Chondrocyte (in vitro differentiated cells): ENCODE results near the gene ZNF496. TPM values are rescaled to one million over a fixed set of nuclear protein-coding genes. Genes with fewer than 3 reads are reported as not detected.
"Not testable (repeated sequence)": the region's sequence is repeated elsewhere in the genome, so short reads cannot be mapped to it uniquely, and the experiment has no call there.

Experiments used
- DNase-seq: peaks from one replicate; pipeline ENCODE4 v3.0.0; 2021; ENCODE audit warnings: mixed read lengths, low spot score
- H3K27ac Mint-ChIP-seq: one replicate; pipeline ENCODE4 v1.8.0; 2021; ENCODE audit warnings: mild to moderate bottlenecking, moderate library complexity, mixed read lengths; ENCODE audit not compliant: unreplicated experiment
- H3K27me3 Mint-ChIP-seq: 2 replicates; pipeline ENCODE4 v1.8.0; 2021; ENCODE audit warnings: low read depth, mixed read lengths
- H3K36me3 Mint-ChIP-seq: 2 replicates; pipeline ENCODE4 v1.8.0; 2021; ENCODE audit warnings: low read depth, mixed read lengths
- H3K4me1 Mint-ChIP-seq: 2 replicates; pipeline ENCODE4 v1.8.0; 2021; ENCODE audit warnings: low read depth, mild to moderate bottlenecking, mixed read lengths
- H3K4me3 Mint-ChIP-seq: one replicate; pipeline ENCODE4 v1.8.0; 2021; ENCODE audit warnings: mild to moderate bottlenecking, moderate library complexity, mixed read lengths; ENCODE audit not compliant: unreplicated experiment
- H3K9me3 Mint-ChIP-seq: 2 replicates; pipeline ENCODE4 v1.8.0; 2021; ENCODE audit warnings: low read depth, mixed read lengths
- CTCF ChIP-seq: fragments of 200-600 bp; sonication (generic); IDR thresholded peaks from 2 replicates; pipeline ENCODE4 v1.5.0; 2021; ENCODE audit warnings: antibody characterized with exemption, mild to moderate bottlenecking, moderate library complexity
- total RNA-seq: library from RNA; stranded (reverse); gene quantifications from 3 replicates; pipeline ENCODE4 v1.2.1, GENCODE V29; 2021

ZNF496 gene
- total RNA-seq, 1 donor from 2014 or later: 27.9 TPM

- Mint-ChIP-seq H3K27ac (no peak overlapping the region), H3K4me1 (no peaks in the 10 kb centered on the region), H3K4me3 (no peak overlapping the region), H3K36me3 (no peaks in the 10 kb centered on the region), H3K9me3 (peaks cover 34% of the 10 kb centered on the region), H3K27me3 (no peaks in the 10 kb centered on the region)
- DNase-seq: no peak
- TF ChIP-seq CTCF: no peak
Measured at GRCh38 chr1:247266053-247266452, 65.6 kb downstream of the ZNF496 start.

GRCh38 chr1:247255772-247256171, 75.9 kb downstream of the ZNF496 start, which contains the start of gene VN1R5:
Gene VN1R5 (plus strand): TSS chr1:247256072.
- DNase-seq, H3K27me3 Mint-ChIP-seq, H3K36me3 Mint-ChIP-seq, H3K4me1 Mint-ChIP-seq, H3K27ac Mint-ChIP-seq, H3K4me3 Mint-ChIP-seq: not testable (repeated sequence)
- H3K9me3 Mint-ChIP-seq: peaks cover 13% of the 10 kb centered on the region

GRCh38 chr1:247247568-247247967, 84.1 kb downstream of the ZNF496 start:
- Mint-ChIP-seq H3K36me3 (peaks cover 7% of the 10 kb centered on the region), H3K27me3 (peaks cover 2% of the 10 kb centered on the region), H3K27ac (no peak overlapping the region), H3K4me3 (no peak overlapping the region), H3K9me3 (peaks cover 24% of the 10 kb centered on the region), H3K4me1 (no peaks in the 10 kb centered on the region)
- DNase-seq: no peak
- TF ChIP-seq CTCF: no peak

Other genes with a start within 250 kb of the ZNF496 start
- gene ZNF669, start 227.5 kb downstream of the ZNF496 start, total RNA-seq: 6.1 to 9.3 TPM (median 8.3 TPM) in 3 replicates
- 17.0 to 19.3 TPM (median 18.4 TPM) in 3 replicates for gene ZNF124, start 159.8 kb downstream of the ZNF496 start, total RNA-seq
- not detected in 3 replicates for gene VN1R5, start 75.8 kb downstream of the ZNF496 start, total RNA-seq
- 0.10 to 1.3 TPM (median 0.15 TPM) in 3 replicates for gene NLRP3, start 84.3 kb upstream of the ZNF496 start, total RNA-seq
- not detected in 3 replicates for gene OR2B11, start 126.2 kb upstream of the ZNF496 start, total RNA-seq
- gene OR2C3, start 204.6 kb upstream of the ZNF496 start, total RNA-seq: not detected in 3 replicates
- not detected in 3 replicates for gene GCSAML, start 217.3 kb upstream of the ZNF496 start, total RNA-seq